B cell (primary cell): ENCODE data around the gene HLA-DMB. TPM values are rescaled to one million over a fixed set of nuclear protein-coding genes. Genes with fewer than 3 reads are reported as not detected.

Experiments used
- ATAC-seq: fragments of 200-7000 bp; cut with Tn5 transposase; one replicate; pipeline ENCODE4 v1.10.0; 2021; ENCODE audit warnings: low read depth, mild to moderate bottlenecking, moderate number of reproducible peaks, moderate library complexity
- CTCF ChIA-PET: fragments of 350-600 bp; sonication (Branson Sonifier 250); formaldehyde crosslinking; loops from one replicate; lab custom pipeline; 2021; ENCODE audit warnings: antibody characterized with exemption, inconsistent platforms; lab: Charles Lee
- POLR2A ChIA-PET: fragments of 350-600 bp; sonication (Branson Sonifier 250); formaldehyde crosslinking; loops from one replicate; lab custom pipeline; 2021; ENCODE audit warnings: antibody characterized with exemption; lab: Charles Lee
- DNase-seq: peaks from one replicate; pipeline ENCODE4 v3.0.0; 2013
- H2AFZ ChIP-seq: 2 replicates; pipeline ENCODE4 v1.6.1; 2012; ENCODE audit warnings: mild to moderate bottlenecking, low read depth, low read length; ENCODE audit not compliant: insufficient read depth, poor library complexity, severe bottlenecking
- H3K27ac ChIP-seq, 2 donors: 1 replicate in 1 of 2; 2 replicates in 1 of 2; pipeline ENCODE4 v1.5.1; 2012 to 2013; ENCODE audit warnings: low read length in 2 of 2, mild to moderate bottlenecking in 2 of 2, moderate library complexity in 1 of 2
- H3K27me3 ChIP-seq, 4 experiments: fragments of 200-600 bp in 1 of 4; sonication (generic) in 1 of 4; replicated peaks in 1 of 4; 1 replicate in 2 of 4; 2 replicates in 2 of 4; pipeline versions ENCODE4 v1.6.1 to v1.7.0; 2013 to 2016; ENCODE audit warnings: low read length in 3 of 4, mild to moderate bottlenecking in 2 of 4, mixed read lengths in 1 of 4, moderate library complexity in 1 of 4; ENCODE audit not compliant: insufficient read depth in 4 of 4, control insufficient read depth in 3 of 4; ENCODE audit errors: control extremely low read depth in 1 of 4
- H3K36me3 ChIP-seq, 2 experiments: replicated peaks in 1 of 2; 1 replicate in 1 of 2; 2 replicates in 1 of 2; pipeline versions ENCODE4 v1.6.1 to v1.7.1; 2013; ENCODE audit warnings: low read length in 1 of 2; ENCODE audit not compliant: insufficient read depth in 2 of 2, control insufficient read depth in 1 of 2; ENCODE audit errors: control extremely low read depth in 1 of 2, extremely low read depth in 1 of 2
- H3K4me1 ChIP-seq, 2 donors: fragments of 200-600 bp in 1 of 2; sonication (generic) in 1 of 2; 1 replicate in 1 of 2; 2 replicates in 1 of 2; pipeline versions ENCODE4 v1.5.1 to v1.6.1; 2013 to 2017; ENCODE audit warnings: low read length in 2 of 2; ENCODE audit not compliant: control insufficient read depth in 2 of 2, insufficient read depth in 2 of 2
- H3K4me2 ChIP-seq: replicated peaks from 2 replicates; pipeline ENCODE3; 2012; ENCODE audit warnings: mild to moderate bottlenecking, low read depth, low read length; ENCODE audit not compliant: poor library complexity, severe bottlenecking
- H3K4me3 ChIP-seq, 5 experiments: fragments of 200-600 bp in 1 of 5; sonication (generic) in 1 of 5; 1 replicate in 3 of 5; 2 replicates in 2 of 5; pipeline versions ENCODE4 v1.5.1 to v1.7.0; 2011 to 2016; ENCODE audit warnings: low read length in 4 of 5, mild to moderate bottlenecking in 4 of 5, low read depth in 2 of 5, control low read depth in 1 of 5, moderate library complexity in 1 of 5; ENCODE audit not compliant: insufficient read depth in 1 of 5; ENCODE audit errors: control extremely low read depth in 1 of 5, extremely low read depth in 1 of 5
- H3K79me2 ChIP-seq: fragments of 200-600 bp; sonication (generic); one replicate; pipeline ENCODE4 v1.6.0; 2016; ENCODE audit warnings: low read length; ENCODE audit not compliant: control insufficient read depth, insufficient read depth
- H3K9ac ChIP-seq: fragments of 200-600 bp; sonication (generic); 2 replicates; pipeline ENCODE4 v1.6.1; 2017; ENCODE audit warnings: mild to moderate bottlenecking, low read length, moderate library complexity
- H3K9me3 ChIP-seq, 3 donors: one replicate each; pipeline versions ENCODE4 v1.6.1 to v1.7.1; 2013; ENCODE audit warnings: low read length in 2 of 3; ENCODE audit not compliant: control insufficient read depth in 2 of 3, insufficient read depth in 1 of 3; ENCODE audit errors: control extremely low read depth in 1 of 3
- H4K20me1 ChIP-seq: 2 replicates; pipeline ENCODE4 v1.6.0; 2012; ENCODE audit warnings: mild to moderate bottlenecking, low read length; ENCODE audit not compliant: insufficient read depth, control insufficient read depth, poor library complexity, severe bottlenecking
- H3K27ac Mint-ChIP-seq: one replicate; pipeline ENCODE4 v1.8.0; 2021; ENCODE audit warnings: mixed read lengths
- H3K27me3 Mint-ChIP-seq: one replicate; pipeline ENCODE4 v1.8.0; 2021; ENCODE audit warnings: mixed read lengths
- H3K4me1 Mint-ChIP-seq: one replicate; pipeline ENCODE4 v1.8.0; 2021; ENCODE audit warnings: mixed read lengths
- H3K4me3 Mint-ChIP-seq: one replicate; pipeline ENCODE4 v1.8.0; 2021; ENCODE audit warnings: mixed read lengths
- H3K9me3 Mint-ChIP-seq: one replicate; pipeline ENCODE4 v1.8.0; 2022; ENCODE audit warnings: mixed read lengths; ENCODE audit not compliant: insufficient read depth
- EZH2 ChIP-seq: IDR thresholded peaks from 2 replicates; pipeline ENCODE4 v1.6.1; 2012; ENCODE audit warnings: borderline replicate concordance, low read depth, mild to moderate bottlenecking, moderate library complexity, low read length; ENCODE audit not compliant: insufficient read depth, poor library complexity, severe bottlenecking
- WGBS: methylation state at CpG from one replicate; pipeline ENCODE4 v1.1.5; 2013; ENCODE audit warnings: missing lambda C conversion rate; ENCODE audit not compliant: insufficient coverage; 5-methylcytosine and 5-hydroxymethylcytosine counted together
- intact Hi-C: fragments of 100-400 bp; cut with micrococcal nuclease; formaldehyde crosslinking; loops from one replicate; pipeline ENCODE4 v1.10.0; 2022
- polyA plus RNA-seq: library from polyadenylated mRNA; depleted of rRNA; stranded (reverse); fragments of >200 nt; gene quantifications from 2 replicates; pipeline ENCODE4 v1.2.3, GENCODE V29; 2012
- total RNA-seq, 2 donors: library from RNA; stranded (reverse); fragments of 120-200 nt in 1 of 2; gene quantifications; 1 replicate in 1 of 2; 2 replicates in 1 of 2; pipeline versions ENCODE4 v1.2.3 to v1.2.4, GENCODE V29; 2013 to 2022
- TF ChIP-seq, protein P1 (sequence below): fragments of 200-600 bp; IDR thresholded peaks from one replicate; pipeline ENCODE4 v1.8.0; 2022; ENCODE audit warnings: antibody characterized with exemption, mild to moderate bottlenecking

The HLA-DMB gene
- total and polyA plus RNA-seq, 2 donors (not counting 1 experiment from before 2014, with no cell fraction given), result 593 to 656 TPM

GRCh38 chr6:32977272-32977952 is 36.6 kb upstream of the HLA-DMB start:
- Histone ChIP-seq H3K79me2 (peaks cover 81% of the 10 kb centered on the region), H2AFZ (no peak overlapping the region), H3K27me3 (no peaks in the 10 kb centered on the region), H3K9ac (no peak overlapping the region), H3K9me3 (no peaks in the 10 kb centered on the region), H4K20me1 (peaks cover 86% of the 10 kb centered on the region), H3K4me2 (no peak overlapping the region), H3K4me1 (peaks cover 29 to 36% of the 10 kb centered on the region in 2 donors), H3K27ac (no peak overlapping the region), H3K4me3 (no peak overlapping the region), H3K36me3 (peaks cover 2 to 92% of the 10 kb centered on the region in 2 experiments)
- 93% methylated on average over 7 of the region's 10 CpGs for WGBS
- H3K9me3 Mint-ChIP-seq, result no peaks in the 10 kb centered on the region
- DNase-seq (no peak), ATAC-seq (no peak)
- H3K4me3 Mint-ChIP-seq, result no peak overlapping the region
- TF ChIP-seq EZH2, result no peak
- TF ChIP-seq, protein P1, sequence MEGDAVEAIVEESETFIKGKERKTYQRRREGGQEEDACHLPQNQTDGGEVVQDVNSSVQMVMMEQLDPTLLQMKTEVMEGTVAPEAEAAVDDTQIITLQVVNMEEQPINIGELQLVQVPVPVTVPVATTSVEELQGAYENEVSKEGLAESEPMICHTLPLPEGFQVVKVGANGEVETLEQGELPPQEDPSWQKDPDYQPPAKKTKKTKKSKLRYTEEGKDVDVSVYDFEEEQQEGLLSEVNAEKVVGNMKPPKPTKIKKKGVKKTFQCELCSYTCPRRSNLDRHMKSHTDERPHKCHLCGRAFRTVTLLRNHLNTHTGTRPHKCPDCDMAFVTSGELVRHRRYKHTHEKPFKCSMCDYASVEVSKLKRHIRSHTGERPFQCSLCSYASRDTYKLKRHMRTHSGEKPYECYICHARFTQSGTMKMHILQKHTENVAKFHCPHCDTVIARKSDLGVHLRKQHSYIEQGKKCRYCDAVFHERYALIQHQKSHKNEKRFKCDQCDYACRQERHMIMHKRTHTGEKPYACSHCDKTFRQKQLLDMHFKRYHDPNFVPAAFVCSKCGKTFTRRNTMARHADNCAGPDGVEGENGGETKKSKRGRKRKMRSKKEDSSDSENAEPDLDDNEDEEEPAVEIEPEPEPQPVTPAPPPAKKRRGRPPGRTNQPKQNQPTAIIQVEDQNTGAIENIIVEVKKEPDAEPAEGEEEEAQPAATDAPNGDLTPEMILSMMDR, result no peak
- peaks cover 56% of the 10 kb centered on the region for H3K4me1 Mint-ChIP-seq
- no peaks in the 10 kb centered on the region for H3K27me3 Mint-ChIP-seq
- intact Hi-C loops, result no loop called here
- CTCF ChIA-PET, result interaction anchor here (1.0 to 28.4 kb wide), 5 partner anchors 8 to 152 kb away, joined by 3 to 822 read pairs (median 3); partner anchors contain the start of gene HLA-DMA
- H3K27ac Mint-ChIP-seq, result peak overlapping the region; percentile 12
- POLR2A ChIA-PET, result interaction anchor here (0.8 to 1.1 kb wide), 3 partner anchors 9 to 118 kb away, joined by 3 to 5 read pairs (median 4); partner anchors contain the start of gene BRD2
